CD8-positive, alpha-beta memory T cell (primary cell): ENCODE results near the gene PLPPR3. TPM values are rescaled to one million over a fixed set of nuclear protein-coding genes. Genes with fewer than 3 reads are reported as not detected.
A peak's percentile ranks its signal among the peaks of the same experiment; 100 is the strongest.

Experiments
- CTCF ChIA-PET: fragments of 350-600 bp; sonication (Branson Sonifier 250); formaldehyde crosslinking; loops from one replicate; lab custom pipeline; 2021; ENCODE audit warnings: antibody characterized with exemption; lab: Charles Lee
- POLR2A ChIA-PET: fragments of 350-600 bp; sonication (Branson Sonifier 250); formaldehyde crosslinking; loops from one replicate; lab custom pipeline; 2021; ENCODE audit warnings: antibody characterized with exemption; lab: Charles Lee
- DNase-seq, 5 donors: peaks; one replicate each; pipeline versions ENCODE4 v3.0.0 to v3.0.0-alpha.2; 2020 to 2022; ENCODE audit warnings: mixed read lengths in 1 of 5
- H3K27ac ChIP-seq: one replicate; pipeline ENCODE4 v1.7.0; 2013; ENCODE audit warnings: low read depth, mild to moderate bottlenecking, low read length, moderate library complexity
- H3K27me3 ChIP-seq: 2 replicates; pipeline ENCODE4 v1.7.0; 2013; ENCODE audit warnings: low read length, mild to moderate bottlenecking; ENCODE audit not compliant: insufficient read depth, poor library complexity, severe bottlenecking
- H3K36me3 ChIP-seq: 2 replicates; pipeline ENCODE4 v1.7.0; 2013; ENCODE audit warnings: mild to moderate bottlenecking, low read length, moderate library complexity; ENCODE audit not compliant: insufficient read depth
- H3K4me1 ChIP-seq: 2 replicates; pipeline ENCODE4 v1.7.0; 2013; ENCODE audit warnings: mild to moderate bottlenecking, low read length, moderate library complexity; ENCODE audit not compliant: insufficient read depth
- H3K4me3 ChIP-seq: 2 replicates; pipeline ENCODE4 v1.7.0; 2013; ENCODE audit warnings: mild to moderate bottlenecking, low read length
- H3K9me3 ChIP-seq: 2 replicates; pipeline ENCODE4 v1.7.0; 2013; ENCODE audit warnings: mild to moderate bottlenecking, low read length
- H3K27ac Mint-ChIP-seq, 8 donors: one replicate each; pipeline ENCODE4 v1.8.0; 2020 to 2021; ENCODE audit warnings: mixed read lengths in 8 of 8, mild to moderate bottlenecking in 6 of 8, inconsistent platforms in 3 of 8, moderate library complexity in 3 of 8
- H3K27me3 Mint-ChIP-seq, 2 donors: one replicate each; pipeline ENCODE4 v1.8.0; 2020 to 2021; ENCODE audit warnings: mixed read lengths in 2 of 2, mild to moderate bottlenecking in 1 of 2, moderate library complexity in 1 of 2
- H3K36me3 Mint-ChIP-seq, 3 donors: one replicate each; pipeline ENCODE4 v1.8.0; 2020 to 2021; ENCODE audit warnings: mixed read lengths in 3 of 3, inconsistent platforms in 1 of 3, mild to moderate bottlenecking in 1 of 3
- H3K4me1 Mint-ChIP-seq, 3 donors: one replicate each; pipeline ENCODE4 v1.8.0; 2020 to 2021; ENCODE audit warnings: mixed read lengths in 3 of 3, inconsistent platforms in 1 of 3, mild to moderate bottlenecking in 1 of 3
- H3K4me3 Mint-ChIP-seq, 7 donors: one replicate each; pipeline ENCODE4 v1.8.0; 2020 to 2021; ENCODE audit warnings: mixed read lengths in 7 of 7, mild to moderate bottlenecking in 6 of 7, moderate library complexity in 4 of 7, inconsistent platforms in 2 of 7
- H3K9me3 Mint-ChIP-seq, 5 donors: one replicate each; pipeline ENCODE4 v1.8.0; 2020 to 2022; ENCODE audit warnings: mixed read lengths in 5 of 5, mild to moderate bottlenecking in 3 of 5, moderate library complexity in 2 of 5, inconsistent platforms in 1 of 5
- polyA plus RNA-seq: library from polyadenylated mRNA; unstranded; fragments of 300-500 nt; fragmentation: Illumina TruSeq; gene quantifications from one replicate; pipeline ENCODE4 v1.2.3, GENCODE V29; 2021
- total RNA-seq, 2 experiments: library from RNA; stranded (reverse); gene quantifications; one replicate each; pipeline ENCODE4 v1.2.3, GENCODE V29; 2021

PLPPR3 gene
- total and polyA plus RNA-seq, 3 experiments from 2014 or later: not detected

DNA sequence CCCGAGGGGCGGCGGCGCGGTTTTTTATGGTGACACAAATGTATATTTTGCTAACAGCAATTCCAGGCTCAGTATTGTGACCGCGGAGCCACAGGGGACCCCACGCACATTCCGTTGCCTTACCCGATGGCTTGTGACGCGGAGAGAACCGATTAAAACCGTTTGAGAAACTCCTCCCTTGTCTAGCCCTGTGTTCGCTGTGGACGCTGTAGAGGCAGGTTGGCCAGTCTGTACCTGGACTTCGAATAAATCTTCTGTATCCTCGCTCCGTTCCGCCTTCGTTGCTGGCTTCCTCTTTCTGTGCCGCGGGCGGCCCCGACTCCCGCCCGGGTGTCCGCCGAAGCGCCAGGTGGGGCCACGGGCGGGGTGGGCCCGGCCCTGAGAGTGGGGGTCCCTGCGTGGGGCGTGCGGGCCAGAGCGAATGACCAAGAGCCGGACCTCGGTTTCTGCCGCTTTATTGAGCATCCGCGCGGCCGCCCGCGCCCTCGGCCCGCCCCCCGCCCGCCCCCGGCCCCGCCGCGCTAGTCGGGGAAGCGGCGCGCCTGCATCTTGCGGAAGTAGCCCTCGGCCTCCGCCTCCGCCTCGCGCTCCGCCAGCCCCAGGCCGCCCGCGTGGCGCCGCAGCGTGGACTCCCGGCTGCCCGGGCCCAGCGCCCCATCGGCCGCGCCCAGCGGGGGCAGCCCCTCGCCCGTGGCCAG lies 9.6 kb downstream of the PLPPR3 start:
- H3K27me3 Mint-ChIP-seq: peaks cover 0 to 8% of the 10 kb centered on the region in 2 donors
- Histone ChIP-seq H3K4me1 (no peaks in the 10 kb centered on the region), H3K27me3 (no peaks in the 10 kb centered on the region), H3K27ac (no peak overlapping the region), H3K4me3 (no peak overlapping the region), H3K9me3 (no peaks in the 10 kb centered on the region), H3K36me3 (peaks cover 25% of the 10 kb centered on the region)
- peaks cover 7 to 8% (median 7%) of the 10 kb centered on the region in 3 donors for H3K4me1 Mint-ChIP-seq
- POLR2A ChIA-PET: no interaction called here
- CTCF ChIA-PET: no interaction called here
- peak overlapping the region in 1 of 7 donors; percentile 32 for H3K4me3 Mint-ChIP-seq
- no peaks in the 10 kb centered on the region for H3K9me3 Mint-ChIP-seq
- DNase-seq: no peak
- H3K36me3 Mint-ChIP-seq: peaks cover 7 to 57% (median 11%) of the 10 kb centered on the region in 3 donors
- no peak overlapping the region for H3K27ac Mint-ChIP-seq

DNA sequence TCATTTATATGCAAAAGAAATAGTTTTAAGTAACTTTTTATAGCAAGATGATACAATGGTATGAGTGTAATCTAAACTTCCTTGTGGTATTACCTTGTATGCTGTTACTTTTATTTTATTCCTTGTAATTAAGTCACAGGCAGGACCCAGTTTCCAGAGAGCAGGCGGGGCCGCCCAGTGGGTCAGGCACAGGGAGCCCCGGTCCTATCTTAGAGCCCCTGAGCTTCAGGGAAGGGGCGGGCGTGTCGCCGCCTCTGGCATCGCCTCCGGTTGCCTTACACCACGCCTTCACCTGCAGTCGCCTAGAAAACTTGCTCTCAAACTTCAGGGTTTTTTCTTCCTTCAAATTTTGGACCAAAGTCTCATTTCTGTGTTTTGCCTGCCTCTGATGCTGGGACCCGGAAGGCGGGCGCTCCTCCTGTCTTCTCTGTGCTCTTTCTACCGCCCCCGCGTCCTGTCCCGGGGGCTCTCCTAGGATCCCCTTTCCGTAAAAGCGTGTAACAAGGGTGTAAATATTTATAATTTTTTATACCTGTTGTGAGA lies 10.2 kb downstream of the PLPPR3 start:
- Histone ChIP-seq H3K27ac (no peak overlapping the region), H3K36me3 (peaks cover 31% of the 10 kb centered on the region), H3K4me3 (no peak overlapping the region), H3K9me3 (no peaks in the 10 kb centered on the region), H3K27me3 (no peaks in the 10 kb centered on the region), H3K4me1 (no peaks in the 10 kb centered on the region)
- Mint-ChIP-seq H3K4me1 (peaks cover 7 to 9% (median 8%) of the 10 kb centered on the region in 3 donors), H3K4me3 (peak overlapping the region in 1 of 7 donors; percentile 32), H3K27ac (no peak overlapping the region), H3K27me3 (peaks cover 0 to 8% of the 10 kb centered on the region in 2 donors), H3K36me3 (peaks cover 7 to 64% (median 10%) of the 10 kb centered on the region in 3 donors), H3K9me3 (no peaks in the 10 kb centered on the region)
- DNase-seq: no peak
- ChIA-PET CTCF (no interaction called here), POLR2A (no interaction called here)

DNA sequence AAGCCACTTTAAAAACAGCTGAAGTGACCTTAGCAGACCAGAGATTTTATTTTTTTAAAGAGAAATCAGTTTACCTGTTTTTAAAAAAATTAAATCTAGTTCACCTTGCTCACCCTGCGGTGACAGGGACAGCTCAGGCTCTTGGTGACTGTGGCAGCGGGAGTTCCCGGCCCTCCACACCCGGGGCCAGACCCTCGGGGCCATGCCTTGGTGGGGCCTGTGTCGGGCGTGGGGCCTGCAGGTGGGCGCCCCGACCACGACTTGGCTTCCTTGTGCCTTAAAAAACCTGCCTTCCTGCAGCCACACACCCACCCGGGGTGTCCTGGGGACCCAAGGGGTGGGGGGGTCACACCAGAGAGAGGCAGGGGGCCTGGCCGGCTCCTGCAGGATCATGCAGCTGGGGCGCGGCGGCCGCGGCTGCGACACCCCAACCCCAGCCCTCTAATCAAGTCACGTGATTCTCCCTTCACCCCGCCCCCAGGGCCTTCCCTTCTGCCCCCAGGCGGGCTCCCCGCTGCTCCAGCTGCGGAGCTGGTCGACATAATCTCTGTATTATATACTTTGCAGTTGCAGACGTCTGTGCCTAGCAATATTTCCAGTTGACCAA lies 10.8 kb downstream of the PLPPR3 start:
- no peaks in the 10 kb centered on the region for H3K9me3 ChIP-seq
- DNase-seq: no peak
- ChIA-PET POLR2A (no interaction called here), CTCF (no interaction called here)
- Mint-ChIP-seq H3K4me1 (peaks cover 7 to 9% (median 8%) of the 10 kb centered on the region in 3 donors), H3K36me3 (peaks cover 7 to 63% (median 7%) of the 10 kb centered on the region in 3 donors), H3K27ac (no peak overlapping the region), H3K27me3 (peaks cover 0 to 8% of the 10 kb centered on the region in 2 donors), H3K9me3 (no peaks in the 10 kb centered on the region), H3K4me3 (no peak overlapping the region)
- peaks cover 34% of the 10 kb centered on the region for H3K36me3 ChIP-seq
- H3K27ac ChIP-seq: no peak overlapping the region
- H3K4me3 ChIP-seq: no peak overlapping the region
- H3K4me1 ChIP-seq: no peaks in the 10 kb centered on the region
- no peaks in the 10 kb centered on the region for H3K27me3 ChIP-seq

DNA sequence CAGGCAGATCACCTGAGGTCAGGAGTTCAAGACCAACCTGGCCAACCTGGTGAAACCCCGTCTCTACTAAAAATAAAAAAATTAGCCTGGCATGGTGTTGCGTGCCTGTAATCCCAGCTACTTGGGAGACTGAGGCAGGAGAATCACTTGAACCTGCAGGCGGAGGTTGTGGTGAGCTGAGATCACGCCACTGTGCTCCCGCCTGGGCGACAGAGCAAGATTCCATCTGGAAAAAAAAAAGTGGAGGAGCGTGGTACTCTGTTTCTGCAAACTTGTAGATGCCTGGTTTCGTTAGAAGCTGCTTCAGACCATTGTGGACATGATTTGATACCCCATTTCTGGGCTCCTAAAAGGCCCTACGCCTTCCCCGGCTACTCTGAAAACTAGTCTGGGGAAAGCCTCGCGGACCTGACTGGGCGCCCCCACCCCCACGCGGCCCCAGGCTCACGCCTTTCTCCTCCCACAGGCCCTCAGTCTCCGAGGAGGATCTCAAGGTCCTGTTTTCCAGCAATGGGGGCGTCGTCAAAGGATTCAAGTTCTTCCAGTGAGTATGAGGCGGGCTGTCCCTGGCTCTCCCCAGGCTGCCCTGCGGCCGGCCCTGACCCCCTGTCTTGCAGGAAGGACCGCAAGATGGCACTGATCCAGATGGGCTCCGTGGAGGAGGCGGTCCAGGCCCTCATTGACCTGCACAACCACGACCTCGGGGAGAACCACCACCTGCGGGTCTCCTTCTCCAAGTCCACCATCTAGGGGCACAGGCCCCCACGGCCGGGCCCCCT lies 11.5 kb downstream of the PLPPR3 start:
- Histone ChIP-seq H3K9me3 (no peaks in the 10 kb centered on the region), H3K4me3 (no peak overlapping the region), H3K4me1 (no peaks in the 10 kb centered on the region), H3K27ac (no peak overlapping the region), H3K36me3 (peaks cover 39% of the 10 kb centered on the region), H3K27me3 (no peaks in the 10 kb centered on the region)
- Mint-ChIP-seq H3K27me3 (peaks cover 0 to 8% of the 10 kb centered on the region in 2 donors), H3K27ac (peak overlapping the region in 1 of 8 donors; percentile 36), H3K36me3 (peaks cover 7 to 65% (median 7%) of the 10 kb centered on the region in 3 donors), H3K9me3 (no peaks in the 10 kb centered on the region), H3K4me3 (no peak overlapping the region), H3K4me1 (peaks cover 7 to 9% (median 8%) of the 10 kb centered on the region in 3 donors)
- ChIA-PET CTCF (interaction anchor here (0.6 to 1.0 kb wide), 2 partner anchors 13 to 46 kb away, joined by 3 to 4 read pairs; partner anchors contain the start of gene PTBP1), POLR2A (no interaction called here)
- DNase-seq: no peak

DNA sequence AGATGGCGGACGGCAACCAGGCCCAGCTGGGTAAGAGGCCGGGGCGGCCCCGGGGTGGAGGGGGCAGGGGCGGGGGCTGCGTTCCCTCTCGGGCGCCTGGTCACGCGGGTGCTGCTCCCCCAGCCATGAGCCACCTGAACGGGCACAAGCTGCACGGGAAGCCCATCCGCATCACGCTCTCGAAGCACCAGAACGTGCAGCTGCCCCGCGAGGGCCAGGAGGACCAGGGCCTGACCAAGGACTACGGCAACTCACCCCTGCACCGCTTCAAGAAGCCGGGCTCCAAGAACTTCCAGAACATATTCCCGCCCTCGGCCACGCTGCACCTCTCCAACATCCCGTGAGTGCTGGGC lies 13.4 kb downstream of the PLPPR3 start:
- H3K36me3 Mint-ChIP-seq: peaks cover 7 to 68% (median 7%) of the 10 kb centered on the region in 3 donors
- peaks cover 4% of the 10 kb centered on the region for H3K4me1 ChIP-seq
- ChIA-PET CTCF (no interaction called here), POLR2A (no interaction called here)
- H3K27me3 ChIP-seq: no peaks in the 10 kb centered on the region
- no peak for DNase-seq
- peaks cover 0 to 8% of the 10 kb centered on the region in 2 donors for H3K27me3 Mint-ChIP-seq
- no peaks in the 10 kb centered on the region for H3K9me3 ChIP-seq
- no peak overlapping the region for H3K27ac ChIP-seq
- H3K4me3 Mint-ChIP-seq: no peak overlapping the region
- peaks cover 56% of the 10 kb centered on the region for H3K36me3 ChIP-seq
- H3K4me1 Mint-ChIP-seq: peaks cover 12 to 17% (median 14%) of the 10 kb centered on the region in 3 donors
- H3K27ac Mint-ChIP-seq: no peak overlapping the region
- H3K4me3 ChIP-seq: no peak overlapping the region
- no peaks in the 10 kb centered on the region for H3K9me3 Mint-ChIP-seq

DNA sequence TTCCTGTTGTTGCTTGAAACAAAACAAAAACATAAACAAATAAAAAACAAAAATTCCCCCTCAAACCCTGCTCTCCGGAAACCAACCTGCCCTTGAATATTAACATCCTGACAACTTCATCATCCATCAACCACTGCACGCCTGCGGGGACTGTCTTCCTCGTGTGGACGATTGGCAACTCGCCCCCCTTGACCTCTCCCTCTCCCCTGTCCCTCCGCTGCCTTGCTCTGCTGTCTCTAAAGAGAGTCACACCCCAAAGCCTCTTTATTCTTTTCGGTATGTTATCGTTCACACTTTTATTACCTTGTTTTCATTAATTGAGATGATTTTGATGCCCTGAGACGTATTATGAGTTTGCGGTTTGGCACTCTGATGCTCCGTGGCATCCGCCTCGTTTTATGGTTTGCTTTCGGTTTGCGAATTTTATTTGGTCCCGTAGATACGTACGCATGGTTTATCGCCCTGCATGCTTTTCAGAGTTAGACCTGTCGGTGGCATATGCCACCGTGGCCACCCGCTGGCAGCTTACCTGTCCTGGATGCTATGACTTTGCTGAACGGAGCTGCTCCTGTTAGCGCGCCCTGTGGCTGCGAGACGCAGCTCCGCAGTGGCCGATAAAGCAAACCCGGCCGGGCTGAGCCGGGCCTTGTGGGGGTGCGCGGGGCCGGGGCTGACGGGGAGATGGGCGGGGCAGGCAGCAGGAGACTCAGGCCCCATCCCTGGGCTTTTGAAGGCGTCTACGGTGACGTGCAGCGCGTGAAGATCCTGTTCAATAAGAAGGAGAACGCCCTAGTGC lies 13.9 kb downstream of the PLPPR3 start:
- H3K36me3 ChIP-seq: peaks cover 61% of the 10 kb centered on the region
- no peak for DNase-seq
- Mint-ChIP-seq H3K36me3 (peaks cover 7 to 70% (median 7%) of the 10 kb centered on the region in 3 donors), H3K4me1 (peaks cover 16 to 22% (median 18%) of the 10 kb centered on the region in 3 donors), H3K27me3 (peaks cover 0 to 8% of the 10 kb centered on the region in 2 donors), H3K4me3 (peak overlapping the region in 2 of 7 donors; percentile 32 to 76), H3K9me3 (no peaks in the 10 kb centered on the region), H3K27ac (peak overlapping the region in 6 of 8 donors; percentile 6 to 94 (median 75))
- peaks cover 10% of the 10 kb centered on the region for H3K4me1 ChIP-seq
- ChIA-PET CTCF (no interaction called here), POLR2A (interaction anchor here (1.0 kb wide), 1 partner anchor 11 kb away, joined by 3 read pairs; the partner anchor contains the start of gene PTBP1)
- H3K27ac ChIP-seq: no peak overlapping the region
- H3K4me3 ChIP-seq: no peak overlapping the region
- H3K27me3 ChIP-seq: no peaks in the 10 kb centered on the region
- no peaks in the 10 kb centered on the region for H3K9me3 ChIP-seq

DNA sequence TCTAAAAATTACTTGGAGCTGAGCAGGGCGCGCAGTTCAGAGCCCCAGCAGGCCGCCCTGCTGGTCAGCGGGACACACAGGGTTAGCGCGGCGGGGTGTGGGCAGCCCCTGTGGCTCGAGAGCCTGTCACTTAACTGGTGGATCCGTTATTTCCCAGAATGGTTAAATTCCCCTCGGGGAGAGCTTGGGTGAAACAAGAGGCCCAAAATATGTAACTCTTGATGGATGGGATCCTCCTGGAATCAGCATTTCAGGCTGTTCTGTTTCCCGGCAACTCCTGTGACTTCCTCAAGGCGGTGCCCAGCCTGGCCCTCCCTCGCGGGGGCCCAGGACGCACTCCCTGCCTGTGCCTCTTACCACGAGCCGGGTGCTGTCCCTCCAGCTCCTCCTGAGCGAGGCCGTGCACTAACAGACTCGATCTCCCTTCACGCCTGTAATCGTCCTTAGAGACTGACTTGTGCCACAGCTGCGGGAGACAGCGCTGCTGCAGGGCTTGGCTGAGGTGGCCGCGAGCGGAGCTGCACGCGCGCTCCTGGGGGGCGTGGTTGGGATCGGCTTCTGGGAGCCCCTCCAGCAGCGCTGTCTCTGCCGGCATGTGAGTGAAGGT lies 14.8 kb downstream of the PLPPR3 start:
- Histone ChIP-seq H3K27me3 (no peaks in the 10 kb centered on the region), H3K36me3 (peaks cover 63% of the 10 kb centered on the region), H3K27ac (no peak overlapping the region), H3K9me3 (no peaks in the 10 kb centered on the region), H3K4me3 (no peak overlapping the region), H3K4me1 (peaks cover 19% of the 10 kb centered on the region)
- Mint-ChIP-seq H3K27me3 (peaks cover 0 to 8% of the 10 kb centered on the region in 2 donors), H3K36me3 (peaks cover 7 to 76% (median 7%) of the 10 kb centered on the region in 3 donors), H3K4me1 (peaks cover 25 to 31% (median 27%) of the 10 kb centered on the region in 3 donors), H3K9me3 (no peaks in the 10 kb centered on the region), H3K27ac (peak overlapping the region in 3 of 8 donors; percentile 57 to 82 (median 68)), H3K4me3 (peak overlapping the region in 2 of 7 donors; percentile 54 to 76)
- CTCF ChIA-PET: no interaction called here
- POLR2A ChIA-PET: interaction anchor here (1.0 kb wide), 1 partner anchor 10 kb away, joined by 3 read pairs; the partner anchor contains the start of gene PTBP1
- DNase-seq: no peak
